Gastrocnemius medialis (tissue), 4 donors: ENCODE measurements around the gene CDH23. TPM values are rescaled to one million over a fixed set of nuclear protein-coding genes. Genes with fewer than 3 reads are reported as not detected.

ENCODE experiments used
- ATAC-seq, 2 donors: fragments of 150-250 bp; one replicate each; pipeline ENCODE4 v1.9.1; 2016
- DNase-seq, 2 donors: peaks; one replicate each; pipeline ENCODE4 v3.0.0-alpha.2; 2019
- H3K27ac ChIP-seq, 4 donors: fragments of 200-600 bp; sonication (generic); 1 replicate in 1 of 4; 2 replicates in 3 of 4; pipeline ENCODE4 v1.5.1; 2016 to 2018; ENCODE audit warnings: mild to moderate bottlenecking in 2 of 4, moderate library complexity in 1 of 4
- H3K27me3 ChIP-seq, 3 donors: fragments of 200-600 bp; sonication (generic) in 2 of 3; 1 replicate in 1 of 3; 2 replicates in 2 of 3; pipeline versions ENCODE4 v1.5.1 to v1.6.0; 2016 to 2019; ENCODE audit warnings: mild to moderate bottlenecking in 1 of 3, moderate library complexity in 1 of 3
- H3K36me3 ChIP-seq, 2 donors: fragments of 200-600 bp; sonication (generic) in 1 of 2; one replicate each; pipeline ENCODE4 v1.5.1; 2017 to 2018
- H3K4me1 ChIP-seq, 2 donors: fragments of 200-600 bp; sonication (generic) in 1 of 2; one replicate each; pipeline ENCODE4 v1.5.1; 2016 to 2017; ENCODE audit warnings: mild to moderate bottlenecking in 2 of 2
- H3K4me3 ChIP-seq, 4 donors: fragments of 200-600 bp; sonication (generic) in 3 of 4; 1 replicate in 1 of 4; 2 replicates in 3 of 4; pipeline ENCODE4 v1.5.1; 2016 to 2019; ENCODE audit warnings: mild to moderate bottlenecking in 2 of 4
- H3K9me3 ChIP-seq, 3 donors: fragments of 200-600 bp; sonication (generic) in 2 of 3; 1 replicate in 1 of 3; 2 replicates in 2 of 3; pipeline ENCODE4 v1.5.1; 2016 to 2019
- POLR2A ChIP-seq, 2 donors: fragments of 450-650 bp; IDR thresholded peaks; one replicate each; pipeline ENCODE4 v1.6.1; 2017; ENCODE audit warnings: antibody characterized with exemption in 2 of 2, mild to moderate bottlenecking in 2 of 2, moderate library complexity in 2 of 2
- in situ Hi-C, 4 donors: fragments of 200-750 bp; cut with MboI; loops; one replicate each; pipeline versions ENCODE4 v1.15.0 to v1.8.0; 2017; ENCODE audit warnings: low sequenced_read_pairs in 4 of 4
- intact Hi-C: fragments of 100-400 bp; cut with DNase I; formaldehyde crosslinking; loops from one replicate; pipeline ENCODE4 v1.15.1; 2023; ENCODE audit warnings: low total_unique reads
- total RNA-seq, 4 donors: library from RNA; depleted of rRNA; stranded (reverse); fragments of >200 nt; gene quantifications; one replicate each; pipeline versions ENCODE4 v1.1.0 to v1.2.3, GENCODE V29; 2016
- TF ChIP-seq, protein P1 (sequence below), 5 experiments: fragments of 450-650 bp in 3 of 5; fragments of 200-600 bp in 2 of 5; sonication (generic) in 2 of 5; IDR thresholded peaks in 4 of 5; conservative IDR thresholded peaks in 1 of 5; 1 replicate in 4 of 5; 2 replicates in 1 of 5; pipeline ENCODE4 v1.5.1; 2016 to 2019; ENCODE audit warnings: antibody characterized with exemption in 5 of 5, mild to moderate bottlenecking in 3 of 5, moderate library complexity in 3 of 5

CDH23 gene
- total RNA-seq, 4 donors from 2014 or later: 0.53 to 1.8 (median 1.2) TPM

DNA sequence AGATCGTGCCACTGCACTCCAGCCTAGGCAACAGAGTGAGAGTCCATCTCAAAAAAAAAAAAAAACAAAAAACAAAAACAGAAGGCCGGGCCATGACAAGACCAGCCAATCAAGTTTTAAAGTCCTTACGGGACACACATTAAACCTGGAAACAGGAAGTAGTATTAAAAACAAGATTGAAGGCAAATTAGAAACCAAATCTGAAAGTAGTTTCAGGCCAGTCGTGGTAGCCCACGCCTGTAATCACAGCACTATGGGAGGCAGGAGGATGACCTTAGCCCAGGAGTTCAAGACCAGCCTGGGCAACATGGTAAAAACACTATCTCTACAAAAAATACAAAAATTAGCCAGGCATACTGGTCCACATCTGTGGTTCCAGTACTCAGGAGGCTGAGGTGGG is 436.2 kb downstream of the CDH23 start:
- intact Hi-C loops: no loop called here
- peaks cover 7 to 60% of the 10 kb centered on the region in 2 donors for H3K36me3 ChIP-seq
- H3K4me3 ChIP-seq: no peak overlapping the region
- H3K9me3 ChIP-seq: no peaks in the 10 kb centered on the region
- H3K4me1 ChIP-seq: peaks cover 41 to 43% of the 10 kb centered on the region in 2 donors
- in situ Hi-C loops: loop anchor here in 1 of 4 donors (10.0 kb wide), 1 partner anchor 62 kb away; no protein-coding TSS in a partner anchor
- H3K27me3 ChIP-seq: no peaks in the 10 kb centered on the region
- peak overlapping the region in 3 of 4 donors; percentile 24 to 97 (median 97) for H3K27ac ChIP-seq
- TF ChIP-seq POLR2A (IDR thresholded peaks at IDR 0.05): no peak
- TF ChIP-seq, protein P1, sequence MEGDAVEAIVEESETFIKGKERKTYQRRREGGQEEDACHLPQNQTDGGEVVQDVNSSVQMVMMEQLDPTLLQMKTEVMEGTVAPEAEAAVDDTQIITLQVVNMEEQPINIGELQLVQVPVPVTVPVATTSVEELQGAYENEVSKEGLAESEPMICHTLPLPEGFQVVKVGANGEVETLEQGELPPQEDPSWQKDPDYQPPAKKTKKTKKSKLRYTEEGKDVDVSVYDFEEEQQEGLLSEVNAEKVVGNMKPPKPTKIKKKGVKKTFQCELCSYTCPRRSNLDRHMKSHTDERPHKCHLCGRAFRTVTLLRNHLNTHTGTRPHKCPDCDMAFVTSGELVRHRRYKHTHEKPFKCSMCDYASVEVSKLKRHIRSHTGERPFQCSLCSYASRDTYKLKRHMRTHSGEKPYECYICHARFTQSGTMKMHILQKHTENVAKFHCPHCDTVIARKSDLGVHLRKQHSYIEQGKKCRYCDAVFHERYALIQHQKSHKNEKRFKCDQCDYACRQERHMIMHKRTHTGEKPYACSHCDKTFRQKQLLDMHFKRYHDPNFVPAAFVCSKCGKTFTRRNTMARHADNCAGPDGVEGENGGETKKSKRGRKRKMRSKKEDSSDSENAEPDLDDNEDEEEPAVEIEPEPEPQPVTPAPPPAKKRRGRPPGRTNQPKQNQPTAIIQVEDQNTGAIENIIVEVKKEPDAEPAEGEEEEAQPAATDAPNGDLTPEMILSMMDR (IDR thresholded peaks at IDR 0.05 in 4 of 5, conservative IDR thresholded peaks at IDR 0.05 in 1 of 5): no peak
- ATAC-seq (no peak), DNase-seq (no peak)

DNA sequence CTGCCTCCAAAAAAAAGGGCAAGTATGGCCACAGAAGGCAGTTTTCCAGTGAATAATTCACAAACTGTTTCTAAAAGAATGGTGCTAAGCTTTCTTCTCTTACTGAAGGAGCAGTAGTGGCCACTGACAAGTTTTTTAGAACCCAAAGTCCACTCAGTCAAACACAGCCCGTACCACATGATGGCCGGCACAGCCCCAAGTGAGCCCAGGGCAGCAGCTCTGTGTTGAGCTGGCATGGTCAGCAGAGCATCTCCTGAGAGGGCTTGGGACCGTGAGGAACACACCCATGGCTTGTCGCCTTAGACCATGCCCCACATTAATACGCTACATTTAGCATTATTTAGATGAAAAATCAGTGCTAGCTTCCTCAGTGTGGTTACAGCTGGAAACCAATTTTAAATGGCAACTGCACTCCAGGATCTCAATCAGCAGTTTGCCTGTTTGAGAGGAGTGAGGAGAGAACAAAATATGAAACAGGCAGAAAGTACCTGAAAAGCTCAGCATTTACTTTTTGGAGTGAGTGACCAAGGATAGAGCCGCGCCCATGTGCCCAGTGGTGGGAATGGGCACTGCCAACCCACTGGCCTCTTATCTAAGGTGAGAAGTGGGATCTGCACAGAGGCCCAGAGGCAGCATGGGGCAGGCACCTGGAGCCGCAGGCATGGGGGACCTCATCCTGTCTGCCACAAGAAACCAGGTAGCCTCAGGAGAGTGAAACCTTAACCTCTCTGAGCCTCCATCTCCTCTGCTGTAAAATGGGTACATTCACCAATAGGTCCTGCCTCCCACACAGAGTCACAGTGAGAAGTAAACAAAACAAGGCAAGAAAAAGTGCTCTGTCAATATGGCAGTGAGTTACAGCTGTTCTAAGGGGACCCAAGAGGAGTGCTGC is 437.0 kb downstream of the CDH23 start:
- H3K27me3 ChIP-seq: no peaks in the 10 kb centered on the region
- H3K27ac ChIP-seq: peak overlapping the region; percentile 24 to 99 (median 97)
- H3K4me3 ChIP-seq: no peak overlapping the region
- no peaks in the 10 kb centered on the region for H3K9me3 ChIP-seq
- peaks cover 48 to 50% of the 10 kb centered on the region in 2 donors for H3K4me1 ChIP-seq
- intact Hi-C loops (no loop called here), in situ Hi-C loops (loop anchor here in 1 of 4 donors (10.0 kb wide), 1 partner anchor 61 kb away; no protein-coding TSS in a partner anchor)
- DNase-seq (no peak), ATAC-seq (no peak)
- peaks cover 4 to 53% of the 10 kb centered on the region in 2 donors for H3K36me3 ChIP-seq
- no peak for TF ChIP-seq POLR2A (IDR thresholded peaks at IDR 0.05)
- TF ChIP-seq, protein P1 (IDR thresholded peaks at IDR 0.05 in 4 of 5, conservative IDR thresholded peaks at IDR 0.05 in 1 of 5): no peak

DNA sequence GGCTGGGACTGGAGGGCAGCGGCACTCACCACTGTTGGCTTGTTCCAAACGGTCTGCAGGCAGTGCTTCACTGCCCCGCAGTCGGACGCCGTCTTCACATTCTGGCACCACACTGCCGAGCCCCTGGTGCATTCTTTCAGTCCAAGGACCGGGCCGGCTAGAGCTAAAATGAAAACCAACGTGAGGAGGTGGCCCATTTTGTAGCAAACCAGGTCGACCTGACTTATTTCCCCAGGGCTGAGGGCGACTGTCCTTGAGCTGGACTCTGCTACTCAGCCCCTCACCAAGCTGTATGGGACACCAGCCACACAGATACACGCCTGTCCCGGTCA is 437.6 kb downstream of the CDH23 start:
- H3K27ac ChIP-seq: peak overlapping the region; percentile 45 to 99 (median 97)
- H3K36me3 ChIP-seq: peaks cover 4 to 47% of the 10 kb centered on the region in 2 donors
- intact Hi-C loops: no loop called here

DNA sequence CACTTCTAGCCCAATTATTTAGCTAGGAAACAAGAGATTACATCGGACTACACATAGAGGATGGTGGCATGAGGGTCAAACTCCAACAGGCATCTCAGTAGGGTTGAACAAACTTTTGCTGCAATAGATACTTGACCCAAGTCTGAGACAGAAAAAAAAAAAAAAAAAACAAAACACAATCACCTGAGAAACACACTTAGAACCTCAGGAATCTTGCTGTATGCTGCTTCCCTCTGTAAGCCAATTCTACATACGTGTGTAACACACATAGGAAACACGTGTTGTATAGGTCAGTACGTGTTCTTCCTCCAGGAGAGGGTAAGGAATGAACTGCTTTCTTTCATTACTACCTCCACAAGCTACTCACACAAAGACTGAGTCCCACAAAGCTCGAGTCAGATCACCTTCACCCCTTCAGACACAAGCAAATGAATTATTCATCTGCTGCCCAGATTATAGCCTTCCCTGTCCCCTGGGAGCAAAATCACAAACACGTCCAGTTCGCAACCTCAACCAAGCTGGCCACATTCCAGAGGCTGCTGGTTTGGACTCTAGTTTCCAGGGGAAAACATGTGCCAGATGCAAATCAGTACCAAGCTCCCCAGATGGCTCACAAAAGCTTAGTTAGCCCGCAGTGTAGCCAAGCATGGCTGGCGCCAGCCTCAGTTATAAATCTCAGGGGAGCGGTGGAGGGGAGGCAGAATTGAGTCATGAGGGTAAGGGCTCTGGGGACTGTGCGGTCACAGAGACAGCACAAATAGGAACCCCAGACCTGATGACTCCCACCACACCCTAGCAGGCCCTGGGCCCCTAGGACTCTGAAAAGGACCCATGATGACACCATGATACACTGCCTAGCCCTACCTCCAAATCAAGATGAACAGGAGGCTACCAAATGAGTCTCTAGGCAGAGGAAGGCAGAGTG is 439.2 kb downstream of the CDH23 start:
- in situ Hi-C loops: loop anchor here in 3 of 4 donors (5.0 to 10.0 kb wide), 2 partner anchors 56 to 59 kb away; no protein-coding TSS in a partner anchor
- peak; percentile 67 to 73 for DNase-seq
- Histone ChIP-seq H3K4me3 (peak overlapping the region in 2 of 4 donors; percentile 7 to 28), H3K27me3 (no peaks in the 10 kb centered on the region), H3K27ac (peak overlapping the region; percentile 81 to 99 (median 97)), H3K9me3 (no peaks in the 10 kb centered on the region), H3K36me3 (peaks cover 0 to 31% of the 10 kb centered on the region in 2 donors), H3K4me1 (peaks cover 71 to 73% of the 10 kb centered on the region in 2 donors)
- intact Hi-C loops: loop anchor here (2.0 kb wide), 1 partner anchor 53 kb away; no protein-coding TSS in a partner anchor
- ATAC-seq: peak; percentile 55 to 66
- TF ChIP-seq, protein P1 (IDR thresholded peaks at IDR 0.05 in 4 of 5, conservative IDR thresholded peaks at IDR 0.05 in 1 of 5): no peak
- no peak for TF ChIP-seq POLR2A (IDR thresholded peaks at IDR 0.05)

More for the DNA sequence above, 437.6 kb downstream of the CDH23 start:
- Histone ChIP-seq H3K4me3 (no peak overlapping the region), H3K4me1 (peaks cover 54 to 57% of the 10 kb centered on the region in 2 donors), H3K9me3 (no peaks in the 10 kb centered on the region), H3K27me3 (no peaks in the 10 kb centered on the region)
- ATAC-seq: no peak
- no peak for DNase-seq
- TF ChIP-seq, protein P1 (IDR thresholded peaks at IDR 0.05 in 4 of 5, conservative IDR thresholded peaks at IDR 0.05 in 1 of 5): no peak
- no peak for TF ChIP-seq POLR2A (IDR thresholded peaks at IDR 0.05)
- in situ Hi-C loops: loop anchor here in 1 of 4 donors (10.0 kb wide), 1 partner anchor 60 kb away; no protein-coding TSS in a partner anchor
